ENCODE measurements around the gene KCNG3. TPM values are rescaled to one million over a fixed set of nuclear protein-coding genes. Genes with fewer than 3 reads are reported as not detected.

KCNG3 gene
- total RNA-seq, 2 donors from 2014 or later, result 1.8 to 6.9 TPM

GRCh38 chr2:42474765-42475454 lies 18.9 kb downstream of the KCNG3 start:
- no peak for ATAC-seq
- H3K9me3 ChIP-seq, result no peaks in the 10 kb centered on the region
- no peaks in the 10 kb centered on the region for H3K4me1 ChIP-seq
- H3K4me3 ChIP-seq, result no peak overlapping the region
- no peak overlapping the region for H3K27ac ChIP-seq
- H3K27me3 ChIP-seq, result no peaks in the 10 kb centered on the region
- H3K36me3 ChIP-seq (replicated peaks in 1 of 2; ENCODE audit: insufficient read depth in 1 of 2, low read depth in 2 of 2), result no peaks in the 10 kb centered on the region
- 73 to 85% methylated on average over 6 of the region's 6 CpGs for WGBS, 2 donors
- intact Hi-C loops (cut with DNase I), result no loop called here
- no peak for TF ChIP-seq POLR2A (IDR thresholded peaks at IDR 0.05)
- no peak for TF ChIP-seq CTCF (IDR thresholded peaks at IDR 0.05)
- DNase-seq, result no peak

GRCh38 chr2:42470706-42471105 lies 23.1 kb downstream of the KCNG3 start:
- intact Hi-C loops (cut with DNase I), result no loop called here
- Histone ChIP-seq H3K27ac (no peak overlapping the region), H3K9me3 (no peaks in the 10 kb centered on the region), H3K4me3 (no peak overlapping the region), H3K36me3 (replicated peaks in 1 of 2; ENCODE audit: insufficient read depth in 1 of 2, low read depth in 2 of 2) (no peaks in the 10 kb centered on the region), H3K27me3 (no peaks in the 10 kb centered on the region), H3K4me1 (no peaks in the 10 kb centered on the region)
- no peak for DNase-seq
- ATAC-seq, result no peak
- WGBS, 2 donors, result 80% methylated on average over 4 of the region's 4 CpGs
- TF ChIP-seq CTCF (IDR thresholded peaks at IDR 0.05), result no peak
- TF ChIP-seq POLR2A (IDR thresholded peaks at IDR 0.05), result no peak

GRCh38 chr2:42464631-42465030 lies 29.2 kb downstream of the KCNG3 start:
- 48 to 60% methylated on average over 4 of the region's 4 CpGs for WGBS, 2 donors
- Histone ChIP-seq H3K36me3 (replicated peaks in 1 of 2; ENCODE audit: insufficient read depth in 1 of 2, low read depth in 2 of 2) (no peaks in the 10 kb centered on the region), H3K4me3 (no peak overlapping the region), H3K9me3 (no peaks in the 10 kb centered on the region), H3K27ac (no peak overlapping the region), H3K4me1 (no peaks in the 10 kb centered on the region), H3K27me3 (no peaks in the 10 kb centered on the region)
- TF ChIP-seq CTCF (IDR thresholded peaks at IDR 0.05), result no peak
- no peak for TF ChIP-seq POLR2A (IDR thresholded peaks at IDR 0.05)
- DNase-seq (no peak), ATAC-seq (no peak)
- intact Hi-C loops (cut with DNase I), result no loop called here

- no peak for ATAC-seq
- TF ChIP-seq CTCF (IDR thresholded peaks at IDR 0.05) (no peak), POLR2A (IDR thresholded peaks at IDR 0.05) (no peak)
Observed at GRCh38 chr2:42463570-42463969, 30.2 kb downstream of the KCNG3 start.

GRCh38 chr2:42459296-42459695 lies 34.5 kb downstream of the KCNG3 start:
- TF ChIP-seq CTCF (IDR thresholded peaks at IDR 0.05) (no peak), POLR2A (IDR thresholded peaks at IDR 0.05) (no peak)
- no peak overlapping the region for H3K27ac ChIP-seq
- no peak overlapping the region for H3K4me3 ChIP-seq
- intact Hi-C loops (cut with DNase I), result no loop called here
- H3K4me1 ChIP-seq, result no peaks in the 10 kb centered on the region
- H3K9me3 ChIP-seq, result no peaks in the 10 kb centered on the region
- no peaks in the 10 kb centered on the region for H3K36me3 ChIP-seq (replicated peaks in 1 of 2; ENCODE audit: insufficient read depth in 1 of 2, low read depth in 2 of 2)
- H3K27me3 ChIP-seq, result no peaks in the 10 kb centered on the region
- no peak for ATAC-seq
- no peak for DNase-seq
- WGBS, 2 donors, result 69 to 87% methylated on average over 3 of the region's 3 CpGs

More at GRCh38 chr2:42463570-42463969, 30.2 kb downstream of the KCNG3 start:
- Histone ChIP-seq H3K4me3 (no peak overlapping the region), H3K4me1 (no peaks in the 10 kb centered on the region), H3K36me3 (replicated peaks in 1 of 2; ENCODE audit: insufficient read depth in 1 of 2, low read depth in 2 of 2) (no peaks in the 10 kb centered on the region), H3K27ac (no peak overlapping the region), H3K27me3 (no peaks in the 10 kb centered on the region), H3K9me3 (no peaks in the 10 kb centered on the region)
- 77 to 78% methylated on average over 6 of the region's 6 CpGs for WGBS, 2 donors
- intact Hi-C loops (cut with DNase I), result no loop called here
- DNase-seq, result no peak
